Right cardiac atrium (tissue), 5 donors: Measurements from ENCODE around the gene MGAT4A. TPM values are rescaled to one million over a fixed set of nuclear protein-coding genes. Genes with fewer than 3 reads are reported as not detected.

Experiments
- ATAC-seq, 2 donors: fragments of 200-7000 bp; cut with Tn5 transposase; one replicate each; pipeline versions ENCODE4 v1.8.0 to v1.9.1; 2020; ENCODE audit warnings: moderate library complexity in 2 of 2, mild to moderate bottlenecking in 1 of 2
- DNase-seq, 3 donors: peaks; one replicate each; pipeline ENCODE4 v3.0.0-alpha.2; 2020
- H3K27ac ChIP-seq: one replicate; pipeline ENCODE4 v1.5.1; 2013; ENCODE audit warnings: mild to moderate bottlenecking, low read length, control low read depth, moderate library complexity
- H3K27me3 ChIP-seq: one replicate; pipeline ENCODE4 v1.6.1; 2013; ENCODE audit not compliant: control insufficient read depth, insufficient read depth
- H3K4me1 ChIP-seq: one replicate; pipeline ENCODE4 v1.6.1; 2013; ENCODE audit warnings: low read length; ENCODE audit not compliant: control insufficient read depth, insufficient read depth
- H3K4me3 ChIP-seq: one replicate; pipeline ENCODE4 v1.5.1; 2013; ENCODE audit warnings: low read length, control low read depth
- H3K9me3 ChIP-seq: one replicate; pipeline ENCODE4 v1.6.1; 2013; ENCODE audit warnings: low read length; ENCODE audit not compliant: control insufficient read depth
- WGBS: extraction: QIAGEN DNeasy Blood & Tissue Kit; methylation state at CpG from one replicate; pipeline ENCODE4 v1.1.7; 2013; 5-methylcytosine and 5-hydroxymethylcytosine counted together
- intact Hi-C, 4 donors: fragments of 100-400 bp; cut with DNase I; formaldehyde crosslinking; loops; one replicate each; pipeline versions ENCODE4 v1.11.0 to v1.14.0; 2022 to 2023
- polyA plus RNA-seq: library from polyadenylated mRNA; stranded (reverse); fragments of 200-250 nt; gene quantifications from one replicate; pipeline ENCODE4 v1.2.3, GENCODE V29; 2013
- total RNA-seq, 4 donors: library from RNA; stranded (reverse); fragmentation: NEBNext Ultra II Directional; extraction: Animal tissue kit (Norgen Biotek cat#: 25700); gene quantifications; one replicate each; pipeline ENCODE4 v1.2.1, GENCODE V29; 2021
- donor health status: healthy with polysubstance abuse.
- donor health status: DM: no; HTN: yes; CAD: no.
- donor health status: DM: no; HTN: no; CAD: no.
- donor health status: DM: no; HTN: yes; CAD: no; lungs with severe emphysema.
- donor health status: DM: yes; HTN: yes; CAD: no.

Gene MGAT4A
- total and polyA plus RNA-seq, 5 donors = 5.2 to 37.2 (median 24.9) TPM

DNA sequence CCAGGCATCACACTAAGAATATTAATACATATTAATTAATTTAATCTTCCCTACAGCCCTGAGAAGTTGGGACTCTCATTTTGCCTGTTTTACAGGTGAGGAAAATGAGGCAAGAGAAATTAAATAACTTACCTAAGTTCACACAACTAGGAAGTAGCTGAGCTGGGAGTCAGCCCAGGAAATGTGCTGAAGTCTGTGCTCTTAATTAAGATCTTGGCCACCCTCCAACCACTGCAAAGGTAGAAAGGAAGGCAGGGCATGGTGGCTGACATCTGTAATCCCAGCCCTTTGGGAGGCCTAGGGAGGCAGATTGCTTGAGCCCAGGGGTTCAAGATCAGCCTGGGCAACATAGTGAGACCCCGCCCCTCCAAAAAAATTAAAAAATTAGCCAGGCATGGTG, 12.9 kb upstream of the MGAT4A start:
- Histone ChIP-seq H3K4me1 (no peaks in the 10 kb centered on the region), H3K27me3 (no peaks in the 10 kb centered on the region), H3K4me3 (no peak overlapping the region), H3K9me3 (no peaks in the 10 kb centered on the region), H3K27ac (no peak overlapping the region)
- no peak for DNase-seq
- WGBS = 94% methylated on average over 1 of the region's 1 CpG
- ATAC-seq = peak in 1 of 2 donors; percentile 30
- intact Hi-C loops = loop anchor here in 1 of 4 donors (10.0 kb wide), 1 partner anchor 61 kb away; no protein-coding TSS in a partner anchor

DNA sequence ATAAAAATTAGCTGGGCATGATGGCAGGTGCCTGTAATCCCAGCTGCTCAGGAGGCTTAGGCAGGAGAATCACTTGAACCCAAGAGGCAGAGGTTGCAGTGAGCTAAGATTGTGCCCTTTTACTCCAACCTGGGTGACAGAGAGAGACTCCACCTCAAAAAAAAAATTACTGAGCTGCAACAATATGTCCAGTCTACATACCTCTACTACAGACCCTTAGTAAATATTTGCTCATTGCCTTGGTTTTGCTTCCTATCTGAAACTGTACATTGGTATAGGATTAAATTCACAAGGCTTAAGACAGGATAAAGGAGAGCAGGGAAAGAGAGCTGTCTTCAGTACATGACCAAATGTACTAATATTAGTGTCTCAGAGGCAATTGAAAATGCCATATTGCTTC, 8.1 kb upstream of the MGAT4A start:
- Histone ChIP-seq H3K9me3 (no peaks in the 10 kb centered on the region), H3K27ac (no peak overlapping the region), H3K4me3 (no peak overlapping the region), H3K4me1 (no peaks in the 10 kb centered on the region), H3K27me3 (no peaks in the 10 kb centered on the region)
- DNase-seq (no peak), ATAC-seq (no peak)
- intact Hi-C loops = loop anchor here in 1 of 4 donors (10.0 kb wide), 1 partner anchor 86 kb away; no protein-coding TSS in a partner anchor

DNA sequence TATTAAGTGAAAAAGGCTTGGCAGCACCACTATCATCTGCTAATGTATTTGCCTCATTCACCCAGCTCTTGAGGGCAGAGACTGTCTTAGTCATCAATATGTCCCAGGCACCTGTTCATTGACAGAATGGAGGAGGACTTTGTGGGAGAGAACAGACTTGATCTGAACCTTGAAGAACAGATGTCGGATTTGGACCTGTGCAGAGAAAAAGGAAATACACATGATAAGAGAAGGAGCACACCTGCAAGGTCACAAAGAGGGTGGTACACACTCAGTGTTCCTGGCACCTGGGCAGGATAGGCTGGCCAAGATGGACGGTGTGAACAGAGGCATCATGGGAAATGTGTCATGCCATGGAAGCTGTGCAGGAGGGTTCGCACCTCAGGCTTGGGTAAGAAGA, 7.4 kb upstream of the MGAT4A start:
- intact Hi-C loops = loop anchor here in 1 of 4 donors (10.0 kb wide), 1 partner anchor 86 kb away; no protein-coding TSS in a partner anchor
- 93% methylated on average over 3 of the region's 3 CpGs for WGBS
- ATAC-seq (no peak), DNase-seq (no peak)
- Histone ChIP-seq H3K4me1 (no peaks in the 10 kb centered on the region), H3K27me3 (no peaks in the 10 kb centered on the region), H3K9me3 (no peaks in the 10 kb centered on the region), H3K4me3 (no peak overlapping the region), H3K27ac (no peak overlapping the region)

GRCh38 chr2:98737848-98738247, 6.9 kb upstream of the MGAT4A start:
- intact Hi-C loops = loop anchor here in 1 of 4 donors (10.0 kb wide), 1 partner anchor 87 kb away; no protein-coding TSS in a partner anchor

DNA sequence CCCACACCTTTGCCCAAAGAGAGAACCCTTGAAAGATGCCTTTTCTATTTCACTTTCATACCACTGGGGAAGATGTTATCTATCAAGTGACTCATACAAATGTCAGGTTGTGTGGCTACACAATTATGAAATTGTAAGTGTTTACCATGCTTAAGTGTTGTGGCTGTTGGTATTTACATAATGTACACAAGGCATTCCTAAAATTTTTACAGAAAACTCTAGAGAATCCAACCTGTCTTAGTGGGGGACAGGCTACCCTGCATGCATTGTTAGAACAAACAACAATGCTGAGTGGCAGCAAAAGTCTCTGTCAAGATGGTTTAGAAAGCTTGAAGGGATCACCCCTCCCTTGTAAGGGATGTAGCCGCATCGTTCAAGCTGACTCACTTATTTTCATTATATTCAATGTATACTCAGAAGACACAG, 5.5 kb upstream of the MGAT4A start:
- no peak for ATAC-seq
- H3K4me3 ChIP-seq = no peak overlapping the region
- H3K27ac ChIP-seq = no peak overlapping the region
- WGBS = 86% methylated on average over 2 of the region's 2 CpGs
- H3K4me1 ChIP-seq = peaks cover 2% of the 10 kb centered on the region
- intact Hi-C loops = loop anchor here in 1 of 4 donors (10.0 kb wide), 1 partner anchor 88 kb away; no protein-coding TSS in a partner anchor
- H3K9me3 ChIP-seq = no peaks in the 10 kb centered on the region
- H3K27me3 ChIP-seq = no peaks in the 10 kb centered on the region
- DNase-seq = no peak

More at GRCh38 chr2:98737848-98738247, 6.9 kb upstream of the MGAT4A start:
- H3K27me3 ChIP-seq = no peaks in the 10 kb centered on the region
- no peak overlapping the region for H3K27ac ChIP-seq
- no peaks in the 10 kb centered on the region for H3K4me1 ChIP-seq
- H3K4me3 ChIP-seq = no peak overlapping the region
- no peaks in the 10 kb centered on the region for H3K9me3 ChIP-seq
- ATAC-seq (peak in 1 of 2 donors; percentile 11), DNase-seq (no peak)
- WGBS = 89% methylated on average over 4 of the region's 4 CpGs

DNA sequence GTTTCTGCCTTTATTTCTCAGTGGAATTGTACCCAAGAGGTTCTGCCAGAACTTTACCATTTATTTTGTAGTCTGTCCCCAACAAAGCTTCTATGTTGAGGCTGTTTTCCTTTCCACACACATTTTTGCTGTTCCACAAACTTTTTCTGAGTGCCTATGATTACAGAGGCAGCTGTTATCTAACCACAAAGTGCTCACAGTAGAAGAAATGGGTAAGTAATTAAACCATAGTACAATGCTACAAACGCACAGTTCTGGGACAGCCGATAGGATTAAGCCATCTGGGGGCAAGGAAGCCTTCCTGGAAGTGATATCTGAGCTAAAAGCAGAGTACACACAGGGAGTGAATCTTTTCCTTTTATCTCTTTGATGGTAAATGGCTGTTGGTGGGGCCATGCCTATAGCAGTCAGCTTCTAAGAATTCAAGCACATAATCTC, 3.9 kb upstream of the MGAT4A start:
- H3K4me1 ChIP-seq = peaks cover 2% of the 10 kb centered on the region
- intact Hi-C loops = loop anchor here in 1 of 4 donors (10.0 kb wide), 1 partner anchor 90 kb away; no protein-coding TSS in a partner anchor
- H3K4me3 ChIP-seq = no peak overlapping the region
- DNase-seq = no peak
- no peak for ATAC-seq
- no peaks in the 10 kb centered on the region for H3K27me3 ChIP-seq
- WGBS = 42% methylated on average over 2 of the region's 2 CpGs
- H3K9me3 ChIP-seq = no peaks in the 10 kb centered on the region
- no peak overlapping the region for H3K27ac ChIP-seq

DNA sequence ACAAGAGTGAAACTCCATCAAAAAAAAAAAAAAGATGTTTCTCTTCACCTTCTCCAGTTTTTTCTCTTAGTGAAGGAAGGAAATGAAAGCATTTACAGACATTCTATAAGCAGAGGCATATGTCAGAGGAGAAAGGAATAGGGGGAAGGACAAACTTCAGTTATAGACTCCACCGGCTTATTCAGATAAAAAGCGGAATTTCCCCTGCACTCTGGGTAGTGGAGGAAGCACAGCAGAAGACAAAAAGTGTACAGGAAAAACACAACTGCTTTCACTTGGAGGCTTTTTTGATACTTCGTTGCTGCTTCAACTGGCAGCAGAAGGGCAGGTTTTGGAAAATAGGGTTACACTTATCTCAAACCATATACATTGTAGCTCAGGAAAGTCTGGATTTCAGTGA, 3.2 kb upstream of the MGAT4A start:
- Histone ChIP-seq H3K27ac (no peak overlapping the region), H3K4me3 (no peak overlapping the region), H3K27me3 (no peaks in the 10 kb centered on the region), H3K4me1 (peaks cover 2% of the 10 kb centered on the region), H3K9me3 (no peaks in the 10 kb centered on the region)
- ATAC-seq = no peak
- no peak for DNase-seq
- 60% methylated on average over 3 of the region's 3 CpGs for WGBS
- intact Hi-C loops = loop anchor here in 1 of 4 donors (10.0 kb wide), 1 partner anchor 91 kb away; no protein-coding TSS in a partner anchor

GRCh38 chr2:98732430-98733051, 1.6 kb upstream of the MGAT4A start:
- intact Hi-C loops = loop anchor here in 1 of 4 donors (10.0 kb wide), 1 partner anchor 92 kb away; no protein-coding TSS in a partner anchor
- ATAC-seq (no peak), DNase-seq (no peak)
- peaks cover 3% of the 10 kb centered on the region for H3K4me1 ChIP-seq
- H3K9me3 ChIP-seq = no peaks in the 10 kb centered on the region
- no peak overlapping the region for H3K4me3 ChIP-seq
- no peak overlapping the region for H3K27ac ChIP-seq
- H3K27me3 ChIP-seq = no peaks in the 10 kb centered on the region
- 81% methylated on average over 8 of the region's 8 CpGs for WGBS

DNA sequence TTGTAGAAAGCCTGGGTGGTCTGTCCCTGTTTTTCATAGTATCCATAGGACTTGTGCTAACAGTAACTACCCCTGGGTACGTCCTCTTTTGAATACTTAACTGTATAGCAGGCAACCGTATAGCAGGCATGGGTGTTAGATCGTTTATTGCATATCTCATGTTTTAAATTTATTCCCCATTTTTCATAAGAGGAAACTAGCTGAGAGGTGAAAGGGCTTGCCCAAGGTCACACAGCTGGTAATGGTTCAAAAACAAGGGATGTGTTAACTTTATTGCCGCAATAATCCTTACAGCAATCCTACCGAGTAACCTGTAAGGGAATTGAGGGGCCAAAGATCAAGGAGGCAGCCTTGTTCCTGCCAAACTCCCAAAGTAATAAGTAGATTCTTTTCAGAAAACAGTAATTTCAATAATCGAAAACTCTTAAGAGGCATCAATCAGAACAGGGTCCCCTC, 990 bp upstream of the MGAT4A start:
- Histone ChIP-seq H3K4me3 (peak overlapping the region; percentile 99), H3K9me3 (no peaks in the 10 kb centered on the region), H3K4me1 (peaks cover 5% of the 10 kb centered on the region), H3K27ac (peak overlapping the region; percentile 73), H3K27me3 (no peaks in the 10 kb centered on the region)
- 53% methylated on average over 6 of the region's 6 CpGs for WGBS
- intact Hi-C loops = loop anchor here in 1 of 4 donors (10.0 kb wide), 1 partner anchor 93 kb away; no protein-coding TSS in a partner anchor
- ATAC-seq (no peak), DNase-seq (no peak)

DNA sequence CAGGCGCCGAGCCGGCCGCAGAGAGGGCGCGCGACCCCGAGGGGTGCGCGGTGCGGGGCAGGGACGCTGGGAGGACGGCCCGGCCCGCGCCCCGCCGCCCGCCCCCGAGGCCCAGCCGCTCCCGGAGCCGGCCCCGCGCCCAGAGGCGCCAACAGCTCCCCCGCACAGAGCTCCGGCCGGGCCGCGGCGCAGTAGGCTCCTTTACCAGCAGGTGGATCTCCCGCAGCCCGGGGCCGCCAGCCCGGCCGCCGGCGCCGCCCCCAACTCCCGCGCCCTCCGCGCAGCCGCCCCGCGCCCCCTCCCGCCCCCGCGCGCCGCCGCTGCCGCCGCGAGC, 258 bp downstream of the MGAT4A start:
- Histone ChIP-seq H3K27ac (peak overlapping the region; percentile 87), H3K9me3 (no peaks in the 10 kb centered on the region), H3K4me3 (peak overlapping the region; percentile 99), H3K27me3 (no peaks in the 10 kb centered on the region), H3K4me1 (peaks cover 5% of the 10 kb centered on the region)
- DNase-seq (peak; percentile 50 to 86 (median 84)), ATAC-seq (peak; percentile 40 to 49)
- under 1% methylated on average over 56 of the region's 56 CpGs for WGBS
- intact Hi-C loops = loop anchor here in 1 of 4 donors (10.0 kb wide), 1 partner anchor 94 kb away; no protein-coding TSS in a partner anchor

DNA sequence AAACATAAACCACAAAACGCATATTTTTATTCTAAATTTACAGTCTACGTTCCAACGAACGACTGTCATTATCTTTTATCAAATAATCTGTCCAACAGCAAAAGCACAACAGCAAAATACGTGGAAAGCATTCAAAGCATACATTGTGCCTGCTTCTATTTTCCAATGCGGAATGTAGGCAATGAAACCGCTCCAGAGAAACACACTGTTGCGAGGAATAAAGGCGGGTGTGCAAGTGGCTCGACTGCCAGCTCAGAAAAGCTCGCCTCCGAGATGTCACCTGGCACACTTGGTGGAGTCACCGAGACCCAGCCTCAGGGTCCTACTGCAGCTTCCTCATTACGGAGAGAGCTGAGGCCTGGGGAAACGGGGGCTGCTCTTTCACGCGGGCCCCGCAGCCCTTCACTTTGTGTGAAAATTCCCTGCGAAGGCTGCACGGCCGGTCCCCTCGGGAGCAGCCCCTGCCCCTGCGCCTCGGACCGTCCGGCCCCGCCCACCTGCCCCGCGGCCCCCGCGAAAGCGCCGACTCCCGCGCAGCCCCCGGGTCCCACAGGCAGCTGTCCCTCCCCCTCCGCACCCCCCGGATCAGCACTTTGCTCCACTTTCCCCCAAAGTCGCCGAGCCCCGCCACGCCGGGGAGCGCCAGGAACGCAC, 752 bp downstream of the MGAT4A start:
- intact Hi-C loops = loop anchor here in 1 of 4 donors (10.0 kb wide), 1 partner anchor 95 kb away; no protein-coding TSS in a partner anchor
- peaks cover 5% of the 10 kb centered on the region for H3K4me1 ChIP-seq

More for the DNA sequence above, 752 bp downstream of the MGAT4A start:
- Histone ChIP-seq H3K4me3 (peak overlapping the region; percentile 99), H3K9me3 (no peaks in the 10 kb centered on the region), H3K27ac (peak overlapping the region; percentile 87), H3K27me3 (no peaks in the 10 kb centered on the region)
- 1% methylated on average over 45 of the region's 45 CpGs for WGBS
- ATAC-seq (peak; percentile 45 to 55), DNase-seq (peak; percentile 45 to 76 (median 73))
